Fibroblast of lung (primary cell): ENCODE results near the gene MREG. TPM values are rescaled to one million over a fixed set of nuclear protein-coding genes. Genes with fewer than 3 reads are reported as not detected.
"Not testable (repeated sequence)": the region's sequence is repeated elsewhere in the genome, so short reads cannot be mapped to it uniquely, and the experiment has no call there.

Source experiments
- DNase-seq, 2 donors: peaks; one replicate each; pipeline versions ENCODE4 v3.0.0 to v3.0.0-alpha.2; 2010; ENCODE audit warnings: low read depth in 2 of 2
- H2AFZ ChIP-seq: 2 replicates; pipeline ENCODE4 v1.5.1; 2012; ENCODE audit warnings: low read length, control low read depth, inconsistent platforms
- H3K27ac ChIP-seq: 2 replicates; pipeline ENCODE4 v1.5.1; 2011; ENCODE audit warnings: low read length, control low read depth; ENCODE audit not compliant: insufficient read depth
- H3K27me3 ChIP-seq: 2 replicates; pipeline ENCODE4 v1.5.1; 2011; ENCODE audit warnings: mild to moderate bottlenecking, low read length; ENCODE audit not compliant: control insufficient read depth, insufficient read depth
- H3K36me3 ChIP-seq: 2 replicates; pipeline ENCODE4 v1.5.1; 2011; ENCODE audit warnings: low read length; ENCODE audit not compliant: control insufficient read depth, insufficient read depth
- H3K4me1 ChIP-seq: 2 replicates; pipeline ENCODE4 v1.5.1; 2011; ENCODE audit warnings: low read length; ENCODE audit not compliant: control insufficient read depth, insufficient read depth; ENCODE audit errors: extremely low read depth
- H3K4me2 ChIP-seq: 2 replicates; pipeline ENCODE4 v1.5.1; 2011; ENCODE audit warnings: low read length, control low read depth; ENCODE audit not compliant: insufficient read depth; ENCODE audit errors: extremely low read depth
- H3K4me3 ChIP-seq, 4 experiments: fragments of 200-600 bp in 1 of 4; sonication (generic) in 1 of 4; replicated peaks in 1 of 4; 2 replicates each; pipeline ENCODE4 v1.5.1; 2011 to 2016; ENCODE audit warnings: low read length in 4 of 4, low read depth in 3 of 4, mild to moderate bottlenecking in 3 of 4, control low read depth in 2 of 4, inconsistent platforms in 1 of 4, mixed read lengths in 1 of 4; ENCODE audit not compliant: insufficient read depth in 1 of 4; ENCODE audit errors: control extremely low read depth in 1 of 4
- H3K79me2 ChIP-seq: 2 replicates; pipeline ENCODE4 v1.5.1; 2012; ENCODE audit warnings: mild to moderate bottlenecking, low read length, inconsistent platforms; ENCODE audit not compliant: control insufficient read depth, insufficient read depth
- H3K9ac ChIP-seq: 2 replicates; pipeline ENCODE4 v1.5.1; 2011; ENCODE audit warnings: mild to moderate bottlenecking, low read length, control low read depth; ENCODE audit not compliant: insufficient read depth
- H3K9me3 ChIP-seq: 2 replicates; pipeline ENCODE4 v1.5.1; 2012; ENCODE audit warnings: low read depth, low read length; ENCODE audit not compliant: control insufficient read depth, insufficient read depth
- H4K20me1 ChIP-seq: 2 replicates; pipeline ENCODE4 v1.5.1; 2011; ENCODE audit warnings: low read length; ENCODE audit not compliant: control insufficient read depth, insufficient read depth; ENCODE audit errors: extremely low read depth
- EZH2 ChIP-seq: IDR thresholded peaks from 2 replicates; pipeline ENCODE4 v1.5.1; 2012; ENCODE audit warnings: low read length, control low read depth, mild to moderate bottlenecking; ENCODE audit errors: missing control alignments
- polyA plus RNA-seq, 2 donors: library from polyadenylated mRNA; depleted of rRNA in 1 of 2; stranded (reverse) in 1 of 2; unstranded in 1 of 2; fragments of >200 nt; gene quantifications; 2 replicates each; pipeline ENCODE4 v1.2.1, GENCODE V29; 2011 to 2012; ENCODE audit warnings: missing spikeins in 1 of 2
- total RNA-seq: library from RNA; depleted of rRNA; stranded (reverse); fragments of >200 nt; gene quantifications from 2 replicates; pipeline ENCODE4 v1.2.1, GENCODE V29; 2014
- TF ChIP-seq, protein P1 (sequence below), 2 donors: IDR thresholded peaks in 1 of 2; conservative IDR thresholded peaks in 1 of 2; 1 replicate in 1 of 2; 2 replicates in 1 of 2; pipeline ENCODE4 v1.5.1; 2011 to 2012; ENCODE audit warnings: low read length in 2 of 2, control low read depth in 1 of 2, inconsistent platforms in 1 of 2, low read depth in 1 of 2, mild to moderate bottlenecking in 1 of 2

Gene MREG
- total and polyA plus RNA-seq, 2 donors (not counting 1 experiment from before 2014, with no cell fraction given), result 2.4 to 3.5 TPM

DNA sequence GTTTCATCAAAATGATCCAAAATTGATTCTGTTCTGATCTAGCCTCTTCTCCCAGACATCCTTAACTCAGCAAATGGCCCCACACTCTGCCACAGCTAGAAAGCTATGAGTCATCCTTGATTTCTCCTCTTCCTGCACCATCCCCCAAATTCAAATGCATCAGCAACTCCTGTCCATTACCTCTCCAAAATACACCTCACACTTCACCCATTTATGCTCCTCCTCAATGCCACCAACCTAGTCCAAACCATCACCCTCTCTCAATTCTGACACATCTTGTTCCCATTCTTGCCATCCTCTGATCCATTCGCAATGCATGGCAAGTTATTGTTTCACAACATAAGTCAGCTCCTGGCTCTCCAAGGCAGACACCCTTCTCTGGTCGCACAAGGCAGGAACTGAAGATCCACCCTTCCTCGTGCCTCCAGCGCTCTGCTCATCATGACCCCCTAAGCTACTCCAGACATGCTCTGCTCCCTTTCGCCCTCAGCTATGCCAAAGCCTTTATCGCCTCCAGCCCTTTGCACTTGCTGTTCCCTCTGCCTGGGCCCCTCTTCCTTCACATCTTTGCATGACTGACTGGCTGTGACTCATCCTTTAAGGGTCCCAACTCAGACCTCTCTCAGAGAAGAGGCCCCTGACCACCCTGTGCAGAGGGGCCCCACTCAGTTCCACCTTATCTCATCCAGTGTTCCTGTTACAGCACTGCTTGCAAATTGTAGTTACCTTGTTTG is 83.6 kb downstream of the MREG start:
- TF ChIP-seq, protein P1, sequence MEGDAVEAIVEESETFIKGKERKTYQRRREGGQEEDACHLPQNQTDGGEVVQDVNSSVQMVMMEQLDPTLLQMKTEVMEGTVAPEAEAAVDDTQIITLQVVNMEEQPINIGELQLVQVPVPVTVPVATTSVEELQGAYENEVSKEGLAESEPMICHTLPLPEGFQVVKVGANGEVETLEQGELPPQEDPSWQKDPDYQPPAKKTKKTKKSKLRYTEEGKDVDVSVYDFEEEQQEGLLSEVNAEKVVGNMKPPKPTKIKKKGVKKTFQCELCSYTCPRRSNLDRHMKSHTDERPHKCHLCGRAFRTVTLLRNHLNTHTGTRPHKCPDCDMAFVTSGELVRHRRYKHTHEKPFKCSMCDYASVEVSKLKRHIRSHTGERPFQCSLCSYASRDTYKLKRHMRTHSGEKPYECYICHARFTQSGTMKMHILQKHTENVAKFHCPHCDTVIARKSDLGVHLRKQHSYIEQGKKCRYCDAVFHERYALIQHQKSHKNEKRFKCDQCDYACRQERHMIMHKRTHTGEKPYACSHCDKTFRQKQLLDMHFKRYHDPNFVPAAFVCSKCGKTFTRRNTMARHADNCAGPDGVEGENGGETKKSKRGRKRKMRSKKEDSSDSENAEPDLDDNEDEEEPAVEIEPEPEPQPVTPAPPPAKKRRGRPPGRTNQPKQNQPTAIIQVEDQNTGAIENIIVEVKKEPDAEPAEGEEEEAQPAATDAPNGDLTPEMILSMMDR (conservative IDR thresholded peaks at IDR 0.05 in 1 of 2, IDR thresholded peaks at IDR 0.05 in 1 of 2; ENCODE audit: low read depth in 1 of 2, low read length in 2 of 2), result no peak
- no peak for TF ChIP-seq EZH2
- Histone ChIP-seq H2AFZ (no peak overlapping the region), H3K9ac (no peak overlapping the region), H3K4me1 (peaks cover 10% of the 10 kb centered on the region), H4K20me1 (no peaks in the 10 kb centered on the region), H3K27ac (no peak overlapping the region), H3K36me3 (no peaks in the 10 kb centered on the region), H3K4me2 (no peak overlapping the region), H3K79me2 (no peaks in the 10 kb centered on the region), H3K4me3 (no peak overlapping the region), H3K27me3 (no peaks in the 10 kb centered on the region), H3K9me3 (no peaks in the 10 kb centered on the region)
- DNase-seq, result peak; percentile 24 to 44

DNA sequence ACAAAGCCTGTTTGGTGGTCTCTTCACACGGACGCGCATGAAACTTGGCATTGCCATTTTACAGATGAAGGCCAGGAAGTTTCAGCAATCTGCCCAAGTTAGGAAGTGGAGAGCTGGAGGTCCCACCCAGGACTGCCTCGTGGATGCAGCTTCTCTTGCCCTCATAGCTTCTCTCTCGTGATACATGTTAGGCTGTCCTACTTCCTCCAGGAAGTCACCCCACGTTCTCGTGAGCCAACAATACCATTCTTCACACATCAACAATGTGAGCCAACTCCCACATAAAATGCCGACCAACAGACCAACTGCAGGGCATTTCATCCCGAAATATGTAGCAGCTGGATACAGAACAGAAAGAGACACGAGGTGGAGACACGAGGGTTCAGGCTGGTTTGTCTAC is 85.3 kb downstream of the MREG start:
- TF ChIP-seq, protein P1 (conservative IDR thresholded peaks at IDR 0.05 in 1 of 2, IDR thresholded peaks at IDR 0.05 in 1 of 2; ENCODE audit: low read depth in 1 of 2, low read length in 2 of 2), result no peak
- TF ChIP-seq EZH2, result no peak
- Histone ChIP-seq H4K20me1 (no peaks in the 10 kb centered on the region), H2AFZ (no peak overlapping the region), H3K79me2 (no peaks in the 10 kb centered on the region), H3K9ac (no peak overlapping the region), H3K4me2 (no peak overlapping the region), H3K27ac (no peak overlapping the region), H3K27me3 (no peaks in the 10 kb centered on the region), H3K4me3 (no peak overlapping the region), H3K4me1 (peaks cover 10% of the 10 kb centered on the region), H3K36me3 (no peaks in the 10 kb centered on the region), H3K9me3 (no peaks in the 10 kb centered on the region)
- DNase-seq, result no peak

DNA sequence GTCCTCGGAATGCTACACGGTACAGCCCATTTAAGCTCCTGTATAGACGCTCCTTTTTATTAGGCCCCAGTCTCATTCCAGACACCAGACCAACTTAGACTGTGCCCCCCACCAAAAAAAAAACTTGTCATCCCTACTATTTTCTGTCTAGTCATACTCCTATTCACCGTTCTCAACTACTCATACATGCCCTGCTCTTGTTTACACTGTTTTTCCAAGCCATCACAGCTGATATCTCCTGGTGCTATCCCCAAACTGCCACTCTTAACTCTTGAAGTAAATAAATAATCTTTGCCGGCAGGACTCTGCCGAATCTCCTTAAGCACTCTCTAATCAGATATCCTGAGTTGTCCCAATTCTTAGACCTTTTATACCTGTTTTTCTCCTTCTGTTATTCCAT is 86.4 kb downstream of the MREG start:
- not testable (repeated sequence) for H3K79me2 ChIP-seq, H3K27ac ChIP-seq, H2AFZ ChIP-seq, DNase-seq, H3K4me1 ChIP-seq, H3K4me3 ChIP-seq, H3K9ac ChIP-seq, H3K27me3 ChIP-seq, H3K36me3 ChIP-seq, H3K4me2 ChIP-seq, H4K20me1 ChIP-seq, H3K9me3 ChIP-seq
